Immature natural killer cell (primary cell): ENCODE measurements around the gene KCND2. TPM values are rescaled to one million over a fixed set of nuclear protein-coding genes. Genes with fewer than 3 reads are reported as not detected.

Source experiments
- DNase-seq, 3 donors: peaks; one replicate each; pipeline ENCODE4 v3.0.0; 2022; ENCODE audit warnings: mixed read lengths in 1 of 3
- H3K27ac Mint-ChIP-seq, 6 donors: one replicate each; pipeline ENCODE4 v1.8.0; 2020; ENCODE audit warnings: mixed read lengths in 6 of 6, mild to moderate bottlenecking in 5 of 6, inconsistent platforms in 4 of 6, moderate library complexity in 3 of 6
- H3K27me3 Mint-ChIP-seq, 3 donors: one replicate each; pipeline ENCODE4 v1.8.0; 2020 to 2021; ENCODE audit warnings: low read depth in 3 of 3, mild to moderate bottlenecking in 3 of 3, mixed read lengths in 3 of 3, moderate library complexity in 3 of 3, inconsistent platforms in 1 of 3
- H3K36me3 Mint-ChIP-seq, 3 donors: one replicate each; pipeline ENCODE4 v1.8.0; 2020; ENCODE audit warnings: mixed read lengths in 3 of 3, inconsistent platforms in 2 of 3, mild to moderate bottlenecking in 2 of 3
- H3K4me1 Mint-ChIP-seq, 2 donors: one replicate each; pipeline ENCODE4 v1.8.0; 2020; ENCODE audit warnings: inconsistent platforms in 2 of 2, mild to moderate bottlenecking in 2 of 2, mixed read lengths in 2 of 2, moderate library complexity in 1 of 2
- H3K4me3 Mint-ChIP-seq, 5 donors: one replicate each; pipeline ENCODE4 v1.8.0; 2020; ENCODE audit warnings: mild to moderate bottlenecking in 5 of 5, mixed read lengths in 5 of 5, inconsistent platforms in 3 of 5, moderate library complexity in 3 of 5
- H3K9me3 Mint-ChIP-seq, 6 donors: one replicate each; pipeline ENCODE4 v1.8.0; 2020; ENCODE audit warnings: mild to moderate bottlenecking in 6 of 6, mixed read lengths in 6 of 6, inconsistent platforms in 4 of 6, moderate library complexity in 3 of 6
- polyA plus RNA-seq, 3 donors: library from polyadenylated mRNA; unstranded; fragments of 300-500 nt; fragmentation: Illumina TruSeq; gene quantifications; one replicate each; pipeline ENCODE4 v1.2.3, GENCODE V29; 2021

KCND2 gene
- polyA plus RNA-seq, 3 donors from 2014 or later: not detected

DNA sequence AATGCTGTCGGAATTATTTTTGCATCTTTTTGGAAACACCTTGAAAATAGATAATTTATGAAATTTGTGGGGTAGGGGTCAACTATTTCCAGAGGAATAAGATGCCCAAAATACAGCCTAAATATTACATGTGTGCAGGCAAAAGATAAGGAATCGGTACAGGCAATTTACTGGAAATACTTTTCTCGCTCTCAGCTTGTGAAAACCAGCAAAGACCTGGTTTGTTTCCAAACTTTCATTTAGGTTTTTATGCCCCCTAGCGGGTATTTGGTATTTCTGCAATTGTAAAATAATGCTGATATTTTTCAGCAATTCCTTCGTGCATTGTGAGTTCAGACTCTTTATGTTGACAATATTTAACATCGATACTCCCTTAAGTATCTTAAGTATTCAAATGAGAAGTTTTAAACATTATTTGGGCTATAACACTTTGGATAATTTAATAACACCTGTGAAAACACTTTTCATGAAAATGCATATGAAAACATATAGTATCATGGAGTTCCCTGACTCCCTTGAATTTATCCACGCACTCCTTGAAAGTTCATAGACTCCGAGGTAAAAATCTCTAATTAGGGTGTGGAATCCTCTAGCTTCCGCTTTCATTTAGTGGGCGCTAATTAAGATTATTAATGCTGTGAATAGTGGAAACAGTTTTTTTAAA, 452.5 kb downstream of the KCND2 start:
- Mint-ChIP-seq H3K9me3 (peaks cover 0 to 7% (median 0%) of the 10 kb centered on the region in 6 donors), H3K4me1 (no peaks in the 10 kb centered on the region), H3K4me3 (no peak overlapping the region), H3K27ac (no peak overlapping the region), H3K36me3 (no peaks in the 10 kb centered on the region), H3K27me3 (peaks cover 2 to 3% (median 2%) of the 10 kb centered on the region in 3 donors)
- no peak for DNase-seq

DNA sequence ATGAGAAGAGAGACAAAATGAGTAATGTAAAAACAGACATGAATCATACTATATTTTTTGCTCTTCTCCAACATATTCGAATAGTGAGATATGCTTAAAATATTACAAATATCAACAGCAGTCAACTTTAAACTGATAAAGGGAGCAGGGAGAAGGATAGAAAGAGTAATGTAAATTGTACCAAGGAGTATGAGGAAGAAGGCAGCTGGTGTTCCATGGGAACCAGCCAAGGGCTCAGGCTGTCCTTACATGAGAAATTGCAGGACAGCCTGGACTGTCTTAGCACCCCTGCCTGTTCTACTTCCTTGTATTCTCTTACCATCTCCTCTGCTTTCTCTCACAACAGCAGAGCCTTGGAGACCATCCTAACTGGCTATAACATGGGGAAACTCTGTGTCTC, 456.3 kb downstream of the KCND2 start:
- DNase-seq: no peak
- no peaks in the 10 kb centered on the region for H3K4me1 Mint-ChIP-seq

DNA sequence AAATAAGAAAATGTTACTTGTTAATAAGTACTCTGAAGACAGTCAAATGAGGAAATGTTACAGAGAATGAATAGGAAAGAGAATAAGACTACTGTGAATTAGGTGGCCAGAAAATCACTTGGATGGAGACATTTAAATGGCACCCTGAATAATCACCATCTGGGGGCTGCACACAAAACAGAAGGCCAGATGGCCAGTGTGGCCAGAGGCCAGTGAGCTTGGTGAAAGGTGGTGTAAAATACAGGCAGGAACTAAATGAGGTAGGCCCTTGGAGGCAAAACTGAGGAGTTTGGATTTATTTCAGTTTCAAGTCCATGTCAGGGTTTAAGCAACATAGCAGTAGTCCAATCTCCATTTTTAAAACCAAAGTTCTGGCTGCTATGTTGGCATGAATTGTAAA, 458.3 kb downstream of the KCND2 start:
- H3K27me3 Mint-ChIP-seq: peaks cover 0 to 2% (median 2%) of the 10 kb centered on the region in 3 donors
- peaks cover 0 to 18% (median 4%) of the 10 kb centered on the region in 6 donors for H3K9me3 Mint-ChIP-seq
- H3K4me3 Mint-ChIP-seq: no peak overlapping the region
- H3K36me3 Mint-ChIP-seq: no peaks in the 10 kb centered on the region
- no peak for DNase-seq
- no peaks in the 10 kb centered on the region for H3K4me1 Mint-ChIP-seq
- H3K27ac Mint-ChIP-seq: no peak overlapping the region

More for the DNA sequence above, 456.3 kb downstream of the KCND2 start:
- no peak overlapping the region for H3K4me3 Mint-ChIP-seq
- no peak overlapping the region for H3K27ac Mint-ChIP-seq
- no peaks in the 10 kb centered on the region for H3K36me3 Mint-ChIP-seq
- H3K27me3 Mint-ChIP-seq: peaks cover 0 to 2% (median 0%) of the 10 kb centered on the region in 3 donors
- H3K9me3 Mint-ChIP-seq: peaks cover 0 to 18% (median 4%) of the 10 kb centered on the region in 6 donors

DNA sequence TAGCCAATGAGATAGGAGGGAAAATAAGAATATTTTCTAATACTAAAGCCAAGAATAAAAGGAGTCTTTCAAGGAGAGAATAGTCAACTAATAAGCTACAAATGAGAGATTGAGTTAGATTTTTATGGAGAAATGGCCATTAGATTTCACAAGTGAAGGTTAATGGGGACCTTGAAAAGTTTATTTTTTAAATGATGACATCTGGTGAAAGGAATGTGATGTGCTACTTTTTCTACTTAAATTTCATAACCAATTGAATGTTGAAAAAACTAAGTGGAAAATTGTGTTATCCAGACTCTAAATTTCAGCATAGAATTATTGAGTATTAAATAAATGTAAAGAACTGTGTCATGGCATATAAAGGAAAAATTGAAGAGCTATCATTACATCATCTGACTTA, 459.3 kb downstream of the KCND2 start:
- Mint-ChIP-seq H3K9me3 (peaks cover 0 to 18% (median 4%) of the 10 kb centered on the region in 6 donors), H3K4me3 (no peak overlapping the region), H3K36me3 (no peaks in the 10 kb centered on the region), H3K27ac (no peak overlapping the region), H3K4me1 (no peaks in the 10 kb centered on the region), H3K27me3 (peaks cover 0 to 2% (median 2%) of the 10 kb centered on the region in 3 donors)
- DNase-seq: no peak

DNA sequence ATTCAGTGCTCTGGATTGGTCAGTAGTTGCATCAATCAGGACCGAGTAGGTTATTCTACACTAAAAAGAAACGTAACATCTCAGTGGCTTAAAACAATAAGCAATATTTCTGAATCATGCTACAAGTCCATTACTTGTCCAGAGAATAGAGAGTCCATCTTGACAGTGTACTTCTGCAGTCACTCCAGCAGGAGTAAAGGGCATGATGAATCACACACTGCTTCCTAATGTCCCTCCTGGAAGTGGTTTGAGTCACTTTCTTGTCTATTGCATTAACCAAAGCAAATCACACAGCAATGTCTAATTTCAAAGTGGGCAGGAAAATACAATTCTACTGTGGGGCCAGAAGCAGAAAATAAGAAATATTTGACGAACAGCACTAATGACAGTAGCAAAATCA, 460.2 kb downstream of the KCND2 start:
- Mint-ChIP-seq H3K9me3 (peaks cover 0 to 14% (median 3%) of the 10 kb centered on the region in 6 donors), H3K27ac (no peak overlapping the region), H3K4me3 (no peak overlapping the region), H3K27me3 (peaks cover 0 to 3% (median 2%) of the 10 kb centered on the region in 3 donors), H3K4me1 (no peaks in the 10 kb centered on the region), H3K36me3 (no peaks in the 10 kb centered on the region)
- DNase-seq: no peak

DNA sequence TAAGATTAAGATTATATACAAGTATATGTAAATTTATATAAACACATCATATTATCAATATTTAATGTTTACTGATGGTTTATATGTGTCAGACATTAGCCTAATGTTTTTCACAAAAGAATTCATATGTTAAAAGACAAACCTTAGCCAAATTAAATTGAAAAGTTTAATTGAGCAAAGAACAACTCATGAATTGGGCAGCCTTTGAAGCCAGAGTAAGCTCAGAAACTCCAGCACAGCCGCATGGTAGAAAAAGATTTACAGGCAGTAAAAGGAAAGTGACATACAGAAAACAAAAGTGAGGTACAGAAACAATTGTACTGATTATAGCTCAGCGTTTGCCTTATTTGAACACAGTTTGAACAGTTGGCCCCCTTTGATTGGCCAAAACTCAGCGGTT, 460.9 kb downstream of the KCND2 start:
- H3K4me3 Mint-ChIP-seq: no peak overlapping the region
- no peak overlapping the region for H3K27ac Mint-ChIP-seq
- H3K9me3 Mint-ChIP-seq: peaks cover 0 to 14% (median 3%) of the 10 kb centered on the region in 6 donors
- H3K36me3 Mint-ChIP-seq: no peaks in the 10 kb centered on the region
- H3K27me3 Mint-ChIP-seq: peaks cover 0 to 3% (median 2%) of the 10 kb centered on the region in 3 donors
- DNase-seq: no peak
- no peaks in the 10 kb centered on the region for H3K4me1 Mint-ChIP-seq

DNA sequence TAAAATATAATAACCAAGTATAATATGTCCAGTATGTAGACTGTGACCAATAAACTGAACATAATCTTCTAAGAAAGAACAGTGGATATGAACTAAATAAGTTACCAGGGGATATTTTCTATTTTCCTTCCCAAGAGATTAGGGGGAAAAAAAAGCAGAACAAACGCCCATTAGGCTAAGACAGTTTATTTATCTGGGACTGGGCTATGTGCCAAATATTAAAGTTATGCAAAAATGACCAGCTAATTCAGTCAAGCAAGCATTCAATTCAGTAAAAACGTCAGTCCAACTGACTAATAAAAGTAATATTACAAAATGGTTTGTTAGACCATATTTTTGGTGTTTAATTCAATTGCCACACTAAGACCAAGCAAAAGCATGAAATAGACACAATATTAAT, 462.8 kb downstream of the KCND2 start:
- peaks cover 0 to 3% (median 2%) of the 10 kb centered on the region in 3 donors for H3K27me3 Mint-ChIP-seq
- H3K36me3 Mint-ChIP-seq: no peaks in the 10 kb centered on the region
- H3K4me1 Mint-ChIP-seq: no peaks in the 10 kb centered on the region
- H3K9me3 Mint-ChIP-seq: peaks cover 0 to 12% (median 2%) of the 10 kb centered on the region in 6 donors
- H3K27ac Mint-ChIP-seq: no peak overlapping the region
- H3K4me3 Mint-ChIP-seq: no peak overlapping the region
- DNase-seq: no peak

DNA sequence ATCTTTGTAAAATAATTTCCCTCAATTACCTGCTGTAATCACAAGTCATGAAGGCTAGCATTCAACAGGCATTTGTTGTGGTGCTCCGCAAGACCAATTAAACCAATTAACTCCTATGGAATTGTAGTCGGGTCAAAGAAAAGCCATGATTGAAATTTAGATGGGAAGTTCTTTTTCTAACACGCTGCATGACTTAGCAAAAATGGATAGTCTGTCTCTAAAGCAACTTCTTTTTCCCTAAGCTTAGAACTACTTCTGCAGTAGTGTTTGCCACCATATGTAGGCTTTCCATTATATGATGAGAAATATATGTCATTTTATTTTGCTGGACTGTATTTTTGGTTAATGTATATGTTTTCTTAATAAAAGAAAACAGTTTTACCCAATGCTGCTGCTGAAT, 465.8 kb downstream of the KCND2 start:
- Mint-ChIP-seq H3K4me3 (no peak overlapping the region), H3K9me3 (peaks cover 0 to 2% (median under 1%) of the 10 kb centered on the region in 6 donors), H3K27ac (no peak overlapping the region), H3K36me3 (no peaks in the 10 kb centered on the region), H3K27me3 (peaks cover 0 to 3% (median 2%) of the 10 kb centered on the region in 3 donors), H3K4me1 (no peaks in the 10 kb centered on the region)
- DNase-seq: no peak

DNA sequence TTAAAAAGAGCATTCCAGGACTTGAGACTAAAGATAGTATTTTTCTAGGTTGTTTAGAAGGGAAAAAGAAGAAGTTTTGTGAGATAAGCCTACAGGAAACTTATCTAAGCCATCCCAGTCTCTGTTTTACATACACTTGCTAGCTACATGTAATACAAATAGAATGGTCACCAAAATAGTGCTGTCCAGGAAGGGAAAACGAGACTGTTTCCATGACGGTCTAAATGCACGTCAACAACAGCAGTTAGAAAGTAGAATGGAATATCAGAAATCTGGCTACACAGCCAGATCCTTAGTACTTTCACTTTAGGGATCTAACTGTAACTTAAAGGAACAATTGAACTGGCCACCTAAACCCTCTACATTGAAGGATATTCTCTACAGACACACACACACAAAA, 467.4 kb downstream of the KCND2 start:
- no peak for DNase-seq
- no peaks in the 10 kb centered on the region for H3K36me3 Mint-ChIP-seq
- no peak overlapping the region for H3K4me3 Mint-ChIP-seq
- H3K9me3 Mint-ChIP-seq: peaks cover 0 to 2% (median under 1%) of the 10 kb centered on the region in 6 donors
- peaks cover 0 to 3% (median 2%) of the 10 kb centered on the region in 3 donors for H3K27me3 Mint-ChIP-seq
- no peak overlapping the region for H3K27ac Mint-ChIP-seq
- no peaks in the 10 kb centered on the region for H3K4me1 Mint-ChIP-seq

DNA sequence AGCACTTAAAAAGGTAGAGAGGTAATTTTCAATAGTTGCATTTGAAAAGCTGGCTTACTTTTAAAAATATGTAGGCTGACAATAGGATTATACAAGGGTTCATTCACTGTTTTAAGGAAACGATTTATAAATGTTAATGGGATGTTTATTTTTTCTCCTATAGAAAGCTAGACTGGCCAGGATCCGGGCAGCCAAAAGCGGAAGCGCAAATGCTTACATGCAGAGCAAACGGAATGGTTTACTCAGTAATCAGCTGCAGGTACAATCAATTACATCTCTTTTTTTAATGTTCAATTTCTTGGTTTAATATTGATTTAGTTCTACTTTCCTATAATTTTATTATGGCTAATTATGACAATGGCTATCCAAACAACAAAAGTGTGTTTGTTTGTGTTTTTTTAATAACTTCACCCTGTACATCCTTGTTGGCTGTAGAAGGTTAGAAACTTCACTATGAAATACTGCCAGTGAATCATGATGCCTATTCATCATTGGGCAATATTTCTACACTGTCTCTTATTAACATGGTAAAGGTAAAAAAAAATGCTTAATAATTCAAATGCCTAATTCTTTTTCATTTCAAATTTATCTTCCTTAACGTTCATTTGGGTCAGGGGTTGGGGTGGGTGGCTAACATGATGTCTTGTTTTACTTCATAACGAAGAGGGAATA, 468.5 kb downstream of the KCND2 start:
- no peak for DNase-seq
- no peak overlapping the region for H3K4me3 Mint-ChIP-seq
- no peak overlapping the region for H3K27ac Mint-ChIP-seq
- peaks cover 0 to 2% (median under 1%) of the 10 kb centered on the region in 6 donors for H3K9me3 Mint-ChIP-seq
- H3K4me1 Mint-ChIP-seq: no peaks in the 10 kb centered on the region
- H3K27me3 Mint-ChIP-seq: peaks cover 0 to 3% (median 0%) of the 10 kb centered on the region in 3 donors
- H3K36me3 Mint-ChIP-seq: no peaks in the 10 kb centered on the region

DNA sequence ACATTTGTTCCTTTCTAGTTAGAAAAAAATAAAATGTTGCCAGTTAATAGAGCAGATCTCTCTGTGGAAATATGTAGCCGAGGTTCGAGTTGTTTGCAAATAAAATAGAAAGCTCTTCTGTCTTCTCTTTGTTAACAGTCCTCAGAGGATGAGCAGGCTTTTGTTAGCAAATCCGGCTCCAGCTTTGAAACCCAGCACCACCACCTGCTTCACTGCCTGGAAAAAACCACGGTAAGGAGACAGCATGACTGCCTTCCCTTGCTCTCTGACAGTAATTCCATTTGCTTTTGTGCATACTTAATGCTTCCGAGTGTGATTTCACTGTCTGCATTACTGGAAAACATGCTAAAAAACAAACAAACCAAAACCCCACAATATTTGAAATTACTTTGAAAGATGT, 469.4 kb downstream of the KCND2 start:
- Mint-ChIP-seq H3K4me3 (no peak overlapping the region), H3K27ac (no peak overlapping the region), H3K27me3 (peaks cover 0 to 2% (median 0%) of the 10 kb centered on the region in 3 donors), H3K4me1 (no peaks in the 10 kb centered on the region), H3K9me3 (peaks cover 0 to 2% (median 0%) of the 10 kb centered on the region in 6 donors), H3K36me3 (no peaks in the 10 kb centered on the region)
- DNase-seq: no peak

DNA sequence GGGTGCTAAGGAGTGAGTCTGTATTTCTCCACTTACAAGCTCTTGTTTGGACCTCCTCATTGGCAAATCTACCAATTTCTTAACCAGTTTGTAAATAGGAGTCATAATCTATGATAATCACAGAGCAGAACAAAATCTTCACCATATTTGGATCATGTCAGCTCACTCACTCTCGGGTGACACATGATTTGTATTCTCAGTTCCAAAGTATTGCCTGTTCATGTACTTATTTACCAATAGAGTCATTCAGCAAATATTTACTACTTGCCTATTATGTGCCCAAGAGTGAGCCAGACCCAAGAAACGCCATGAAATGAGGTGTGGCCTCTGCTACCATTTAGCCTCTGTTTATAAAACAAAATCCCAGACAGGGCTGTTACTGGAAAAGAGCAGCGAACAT, 470.2 kb downstream of the KCND2 start:
- H3K36me3 Mint-ChIP-seq: no peaks in the 10 kb centered on the region
- H3K27ac Mint-ChIP-seq: no peak overlapping the region
- H3K4me1 Mint-ChIP-seq: no peaks in the 10 kb centered on the region
- peaks cover 0 to 2% (median 0%) of the 10 kb centered on the region in 6 donors for H3K9me3 Mint-ChIP-seq
- H3K27me3 Mint-ChIP-seq: no peaks in the 10 kb centered on the region
- no peak overlapping the region for H3K4me3 Mint-ChIP-seq
- no peak for DNase-seq

DNA sequence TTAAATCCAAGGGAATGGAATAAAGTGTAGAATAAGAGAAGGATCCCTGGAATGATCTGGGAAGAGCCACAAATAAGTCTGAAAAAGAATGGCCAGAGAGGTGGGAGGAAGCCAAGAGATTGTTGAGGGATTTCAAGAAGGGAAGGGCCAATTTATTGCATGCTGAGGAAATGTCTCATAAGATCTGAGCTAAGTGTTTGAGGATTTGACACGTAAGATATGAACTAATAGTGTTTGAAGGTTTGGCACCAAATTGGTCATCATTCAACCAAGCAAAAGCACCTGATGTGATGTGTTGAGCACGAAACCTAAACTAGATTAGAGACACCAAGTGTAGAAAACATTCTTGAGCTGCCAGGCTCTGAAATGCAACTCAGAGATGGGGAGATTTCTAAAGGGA, 487.1 kb downstream of the KCND2 start:
- no peak overlapping the region for H3K4me3 Mint-ChIP-seq
- no peak overlapping the region for H3K27ac Mint-ChIP-seq
- H3K27me3 Mint-ChIP-seq: no peaks in the 10 kb centered on the region
- no peaks in the 10 kb centered on the region for H3K4me1 Mint-ChIP-seq
- H3K36me3 Mint-ChIP-seq: no peaks in the 10 kb centered on the region
- no peak for DNase-seq
- peaks cover 0 to 4% (median 0%) of the 10 kb centered on the region in 6 donors for H3K9me3 Mint-ChIP-seq

DNA sequence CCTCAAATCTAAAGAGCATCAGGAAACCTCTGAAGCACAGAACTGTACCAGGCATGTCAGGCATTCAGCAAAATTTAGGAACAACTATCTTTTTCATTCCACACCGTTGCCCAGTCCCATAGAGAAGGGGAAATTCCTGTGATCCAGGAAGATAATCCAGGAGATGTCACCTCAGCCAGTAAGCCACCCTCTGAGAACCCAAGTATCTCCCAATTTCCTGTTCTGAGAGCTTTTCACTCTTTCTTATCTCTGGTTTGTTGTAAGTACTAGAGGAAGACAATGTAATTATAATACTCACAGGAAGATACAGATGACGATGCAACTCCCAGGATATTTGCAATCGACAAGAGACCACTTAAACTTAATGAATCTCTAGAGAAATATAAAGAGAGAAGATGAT, 487.9 kb downstream of the KCND2 start:
- Mint-ChIP-seq H3K9me3 (peaks cover 0 to 4% (median 0%) of the 10 kb centered on the region in 6 donors), H3K4me3 (no peak overlapping the region), H3K27ac (no peak overlapping the region), H3K36me3 (no peaks in the 10 kb centered on the region), H3K4me1 (no peaks in the 10 kb centered on the region), H3K27me3 (no peaks in the 10 kb centered on the region)
- DNase-seq: no peak
